Skeletal muscle cell (primary cell): Measurements from ENCODE around the gene LYRM1.
"Not testable (repeated sequence)": the region's sequence is repeated elsewhere in the genome, so short reads cannot be mapped to it uniquely, and the experiment has no call there.

Experiments used
- DNase-seq: peaks from one replicate; pipeline ENCODE4 v3.0.0-alpha.2; 2010; ENCODE audit warnings: low read depth
- H3K4me3 ChIP-seq: 2 replicates; pipeline ENCODE4 v1.5.1; 2011; ENCODE audit warnings: low read depth, mild to moderate bottlenecking, control low read depth, low read length, moderate library complexity

LYRM1 gene

DNA sequence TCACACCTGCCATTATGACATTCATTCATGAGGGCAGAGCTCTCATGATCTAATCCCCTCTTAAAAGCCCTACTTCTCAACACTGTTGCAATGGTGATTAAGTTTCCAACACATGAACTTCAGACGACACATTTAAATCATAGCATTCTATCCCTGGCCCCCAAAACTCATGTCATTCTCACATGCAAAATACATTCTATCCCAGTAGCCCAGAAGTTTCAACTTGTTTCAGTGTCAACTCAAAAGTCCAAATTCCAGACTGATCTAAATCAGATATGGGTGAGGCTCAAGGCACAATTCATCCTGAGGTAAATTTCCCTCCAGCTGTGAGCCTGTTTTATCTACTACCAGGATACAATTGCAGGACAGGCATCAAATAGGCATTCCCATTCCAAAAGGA lies 25.2 kb downstream of the LYRM1 start:
- no peak for DNase-seq
- no peak overlapping the region for H3K4me3 ChIP-seq

- no peak for DNase-seq
- no peak overlapping the region for H3K4me3 ChIP-seq
Measured at GRCh38 chr16:20928774-20929411, 28.3 kb downstream of the LYRM1 start.

DNA sequence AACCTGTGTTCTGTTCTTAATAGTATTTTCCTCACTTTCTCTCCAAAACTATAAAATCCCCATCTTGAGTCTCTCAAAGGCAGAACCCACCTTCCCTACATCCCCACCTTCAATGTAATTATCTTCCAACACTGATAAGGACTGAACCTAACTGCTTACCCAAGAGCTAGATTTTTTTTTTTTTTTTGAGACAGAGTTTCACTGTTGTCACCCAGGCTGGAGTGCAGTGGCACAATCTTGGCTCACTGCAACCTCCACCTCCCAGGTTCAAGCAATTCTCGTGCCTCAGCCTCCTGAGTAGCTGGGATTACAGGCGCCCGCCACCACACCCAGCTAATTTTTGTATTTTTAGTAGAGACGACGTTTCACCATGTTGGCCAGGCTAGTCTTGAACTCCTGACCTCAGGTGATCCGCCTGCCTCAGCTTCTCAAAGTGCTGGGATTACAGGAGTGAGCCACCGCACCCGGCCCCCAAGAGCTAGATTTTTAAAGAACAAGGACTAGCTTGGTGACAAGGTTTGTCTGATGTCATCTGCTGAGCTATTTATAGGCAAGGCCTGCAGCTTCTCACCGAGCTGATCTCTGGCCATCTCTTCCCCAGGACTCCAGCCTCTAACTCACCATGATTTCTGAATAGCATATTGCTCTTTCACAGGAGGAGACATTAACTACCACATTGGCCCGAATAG lies 29.2 kb downstream of the LYRM1 start:
- H3K4me3 ChIP-seq, DNase-seq: not testable (repeated sequence)

DNA sequence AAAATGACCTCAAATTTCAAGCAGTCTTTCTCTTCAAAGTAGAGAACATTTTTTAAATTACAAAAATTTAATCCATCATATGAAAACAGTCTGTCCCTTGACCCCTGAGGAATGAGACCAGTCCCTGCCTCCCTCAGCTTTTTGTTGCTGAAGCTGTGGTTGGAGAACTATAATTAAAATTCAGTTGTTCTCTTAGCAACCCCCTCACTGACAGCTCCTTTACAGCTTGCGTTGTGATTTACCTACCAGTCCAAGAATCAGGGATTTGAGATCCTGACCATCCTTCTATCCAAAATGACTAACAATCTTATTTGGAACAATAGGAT lies 29.8 kb downstream of the LYRM1 start:
- H3K4me3 ChIP-seq = no peak overlapping the region
- DNase-seq = no peak

- no peak overlapping the region for H3K4me3 ChIP-seq
- no peak for DNase-seq
Measured at GRCh38 chr16:20931066-20931600, 30.6 kb downstream of the LYRM1 start.

DNA sequence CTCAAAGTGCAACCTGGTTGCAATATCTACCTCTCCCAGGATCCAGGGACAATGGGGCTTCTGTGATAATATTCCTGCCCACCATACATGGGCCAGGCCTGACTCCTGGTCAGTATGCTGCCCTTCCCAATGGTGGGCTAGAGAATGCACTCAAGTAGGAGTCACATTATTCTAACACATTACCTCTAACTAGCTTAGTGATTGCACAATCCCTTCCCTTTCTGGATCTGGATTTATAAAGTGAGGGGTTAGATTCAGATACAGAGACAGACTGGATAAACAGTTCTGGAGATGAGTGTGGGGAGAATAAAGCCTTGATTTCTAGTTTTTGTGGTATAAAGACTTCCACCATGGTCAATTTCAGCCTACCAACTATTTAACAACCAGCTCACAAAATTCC lies 33.0 kb downstream of the LYRM1 start:
- H3K4me3 ChIP-seq = no peak overlapping the region
- DNase-seq = no peak

DNA sequence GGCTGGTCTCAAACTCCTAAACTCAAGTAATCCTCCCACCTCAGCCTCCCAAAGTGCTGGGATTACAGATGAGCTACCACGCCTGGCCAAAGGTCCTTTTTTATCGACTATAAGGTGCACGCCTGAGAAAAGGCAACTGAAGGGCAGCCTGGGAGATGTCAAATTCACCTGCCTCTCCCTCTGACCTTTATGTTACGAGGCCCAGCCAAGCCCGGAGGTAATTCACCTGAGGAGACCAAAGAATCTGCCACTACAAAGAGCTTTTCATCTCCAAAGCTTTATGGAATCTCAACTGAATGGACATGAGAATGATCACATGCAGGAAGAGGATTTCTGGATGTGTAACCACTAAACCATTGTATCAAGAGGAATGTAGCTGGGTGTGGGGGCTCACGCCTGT lies 37.2 kb downstream of the LYRM1 start:
- no peak for DNase-seq
- no peak overlapping the region for H3K4me3 ChIP-seq

DNA sequence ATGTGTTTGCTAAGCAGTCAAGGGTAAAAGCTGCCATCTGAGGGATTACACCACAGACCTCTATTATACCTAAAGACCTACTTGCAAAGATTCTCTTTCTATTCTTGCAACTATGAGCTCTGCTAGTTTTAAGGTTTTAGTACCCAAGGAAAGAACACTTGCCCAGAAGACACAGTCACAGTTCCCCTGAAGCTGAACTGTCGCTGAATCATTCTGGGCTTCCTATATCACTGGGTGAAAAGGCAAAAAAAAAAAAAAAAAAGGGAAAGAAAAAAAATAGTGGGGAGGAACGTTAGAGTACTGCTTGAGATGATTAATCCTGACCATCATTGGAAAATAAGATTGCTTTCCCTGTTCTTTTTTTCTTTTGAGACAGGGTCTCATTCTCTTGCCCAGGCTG lies 37.9 kb downstream of the LYRM1 start:
- peak; percentile 36 for DNase-seq

DNA sequence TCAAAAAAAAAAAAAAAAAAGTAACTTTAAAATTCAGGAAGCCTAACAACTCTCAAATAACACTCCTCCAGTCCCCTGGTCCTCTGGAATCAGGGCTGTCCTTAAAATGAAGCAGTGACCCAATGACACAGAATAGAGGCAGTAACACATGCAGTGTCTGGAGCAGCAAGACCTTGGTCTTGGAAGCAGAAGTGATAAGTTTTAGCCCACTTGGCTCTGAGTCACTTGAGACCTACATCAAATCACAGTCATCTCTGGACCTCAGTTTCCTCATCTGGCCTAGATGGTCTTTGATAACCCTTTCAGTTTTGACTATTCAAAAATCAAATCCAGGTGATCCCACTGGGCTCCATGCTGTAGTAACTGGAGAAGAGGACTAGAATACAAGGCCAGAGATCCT lies 39.0 kb downstream of the LYRM1 start:
- DNase-seq = no peak
- H3K4me3 ChIP-seq = no peak overlapping the region

More for the DNA sequence above, 37.9 kb downstream of the LYRM1 start:
- no peak overlapping the region for H3K4me3 ChIP-seq

DNA sequence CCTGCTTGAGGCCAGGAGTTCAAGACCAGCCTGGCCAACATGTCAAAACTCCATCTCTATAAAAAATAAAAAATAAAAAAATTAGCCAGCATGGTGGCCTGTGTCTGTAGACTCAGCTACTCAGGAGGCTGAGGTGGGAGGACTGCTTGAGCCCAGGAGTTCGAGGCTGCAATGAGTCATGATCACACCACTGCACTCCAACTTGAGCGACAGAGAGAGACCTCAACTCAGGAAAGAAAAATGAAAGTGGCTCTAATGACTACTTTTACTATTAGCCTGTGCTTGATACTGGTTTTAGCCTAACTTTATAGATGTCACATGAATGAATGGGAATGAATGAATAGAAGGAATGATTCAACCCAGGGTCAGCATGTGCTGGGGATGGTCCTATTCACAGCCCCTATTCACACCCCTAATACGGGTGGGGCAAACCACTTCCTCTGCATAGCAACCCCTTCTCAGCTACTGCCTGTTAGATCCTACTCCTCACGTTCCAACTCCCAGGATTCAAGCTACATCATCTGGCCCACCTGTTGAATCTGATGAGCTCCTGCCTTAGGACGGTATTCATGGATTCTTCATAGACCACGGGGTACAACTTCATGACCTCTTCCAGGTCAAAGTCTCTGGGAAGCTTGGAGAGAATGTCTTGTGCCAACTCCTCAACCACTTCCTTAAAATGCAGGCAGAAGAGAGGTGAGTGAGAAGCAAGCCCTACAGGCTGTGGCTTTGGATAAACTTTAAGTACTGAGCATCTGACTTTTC lies 40.5 kb downstream of the LYRM1 start:
- DNase-seq = no peak
- H3K4me3 ChIP-seq = no peak overlapping the region

DNA sequence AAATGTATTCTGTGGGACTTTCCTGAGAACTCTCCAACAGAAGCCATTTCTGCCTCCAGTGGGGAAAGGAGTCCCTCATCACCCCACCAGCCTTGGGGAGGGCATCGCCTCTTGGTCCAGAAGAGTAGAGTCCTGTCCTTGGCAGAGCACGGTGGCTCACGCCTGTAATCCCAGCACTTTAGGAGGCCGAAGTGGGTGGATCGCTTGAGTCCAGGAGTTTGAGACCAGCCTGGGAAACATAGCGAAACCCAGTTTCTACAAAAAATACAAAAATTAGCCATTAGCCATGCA lies 41.0 kb downstream of the LYRM1 start:
- no peak for DNase-seq
- H3K4me3 ChIP-seq = no peak overlapping the region

GRCh38 chr16:20942256-20942655 lies 41.7 kb downstream of the LYRM1 start:
- DNase-seq = no peak
- H3K4me3 ChIP-seq = no peak overlapping the region

DNA sequence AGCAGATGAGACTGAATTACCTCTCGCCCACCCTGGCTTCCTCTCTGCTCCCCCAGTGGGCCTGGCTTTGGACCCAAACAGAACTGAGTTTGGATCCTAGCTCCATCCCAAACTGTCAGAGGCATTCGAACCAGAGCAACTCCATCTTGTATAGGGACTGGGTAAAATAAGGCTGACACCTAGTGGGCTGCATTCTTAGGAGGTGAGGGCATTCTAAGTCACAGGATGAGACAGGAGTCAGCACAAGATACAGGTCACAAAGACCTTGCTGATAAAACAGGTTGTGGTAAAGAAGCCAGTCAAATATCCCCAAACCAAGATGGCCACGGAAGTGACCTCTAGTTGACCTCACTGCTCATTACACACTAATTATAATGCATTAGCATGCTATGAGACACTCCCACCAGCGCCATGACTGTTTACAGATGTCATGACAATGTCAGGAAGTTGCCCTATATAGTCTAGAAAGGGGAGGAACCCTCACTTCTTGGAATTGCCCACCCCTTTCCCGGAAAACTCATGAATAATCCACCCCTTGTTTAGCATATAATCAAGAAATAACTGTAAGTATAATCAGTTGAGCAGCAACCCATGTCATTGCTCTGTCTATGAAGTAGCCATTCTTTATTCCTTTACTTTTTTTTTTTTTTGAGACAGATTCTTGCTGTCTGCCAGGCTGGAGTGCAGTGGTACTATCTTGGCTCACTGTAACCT lies 44.4 kb downstream of the LYRM1 start:
- no peak overlapping the region for H3K4me3 ChIP-seq
- no peak for DNase-seq

GRCh38 chr16:20945575-20945875 lies 45.0 kb downstream of the LYRM1 start:
- DNase-seq, H3K4me3 ChIP-seq: not testable (repeated sequence)

DNA sequence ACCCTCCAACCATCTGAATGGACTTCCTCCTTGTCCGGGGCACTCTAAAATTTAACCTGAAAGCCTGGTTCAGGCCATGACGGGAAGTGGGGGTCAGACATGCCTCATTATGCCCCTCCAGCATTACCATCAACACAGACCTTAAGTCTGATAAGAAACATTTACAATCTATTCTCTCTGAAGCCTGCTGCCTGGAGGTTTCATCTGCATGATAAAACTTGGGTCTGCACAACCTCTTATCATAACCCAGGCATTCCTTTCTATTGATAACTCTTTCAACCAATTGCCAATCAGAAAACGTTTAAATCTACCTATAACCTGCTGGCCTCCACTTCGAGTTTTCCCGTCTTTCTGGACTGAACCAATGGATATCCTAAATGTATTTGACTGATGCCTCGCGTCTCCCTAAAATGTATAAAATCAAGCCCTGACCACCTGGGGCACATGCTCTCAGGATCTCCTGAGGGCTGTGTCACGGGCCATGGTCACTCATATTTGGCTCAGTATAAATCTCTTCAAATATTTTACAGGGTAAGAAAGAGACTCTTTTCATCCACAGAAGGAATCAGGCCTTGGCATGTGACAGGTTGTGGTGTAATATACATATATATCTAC lies 45.6 kb downstream of the LYRM1 start:
- H3K4me3 ChIP-seq = no peak overlapping the region
- no peak for DNase-seq

DNA sequence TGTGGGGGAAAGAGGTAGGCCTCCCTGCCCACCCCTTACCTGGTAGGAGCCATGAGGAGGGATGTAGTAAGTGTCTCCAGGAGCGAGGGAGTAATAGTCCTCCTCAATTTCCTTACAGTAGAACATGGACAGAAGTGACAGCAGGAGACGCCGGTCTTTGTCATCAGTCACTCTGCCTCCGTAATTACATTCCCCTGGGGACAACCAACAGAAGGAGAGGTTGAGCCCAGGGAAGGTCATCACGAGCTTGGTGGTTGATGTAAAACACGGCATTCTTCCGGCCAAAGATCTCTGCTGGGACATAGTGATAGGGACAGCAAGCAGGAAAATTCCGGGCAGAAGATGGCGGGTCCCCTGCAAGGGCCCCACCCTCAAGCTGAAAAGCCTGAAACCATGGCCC lies 47.9 kb downstream of the LYRM1 start:
- DNase-seq = no peak
- no peak overlapping the region for H3K4me3 ChIP-seq

GRCh38 chr16:20949660-20950059 lies 49.1 kb downstream of the LYRM1 start:
- DNase-seq = no peak
- H3K4me3 ChIP-seq = no peak overlapping the region

GRCh38 chr16:20950294-20950693 lies 49.7 kb downstream of the LYRM1 start:
- no peak for DNase-seq

GRCh38 chr16:20952139-20952920 lies 51.8 kb downstream of the LYRM1 start:
- H3K4me3 ChIP-seq = no peak overlapping the region
- DNase-seq = no peak

More at GRCh38 chr16:20950294-20950693, 49.7 kb downstream of the LYRM1 start:
- no peak overlapping the region for H3K4me3 ChIP-seq
